ENCODE results near the gene IER5L.

The IER5L gene
- 8.6 to 29.9 (median 17.4) reads per million in 4 experiments for total RNA-seq

GRCh38 chr9:129177791-129178567, at the start of gene IER5L:
Gene IER5L (minus strand): TSS chr9:129178261. CDS start chr9:129178052, 209 bp downstream.
- peak; percentile 92 for DNase-seq

GRCh38 chr9:129227843-129228189, 49.8 kb upstream of the IER5L start:
- DNase-seq, result no peak

- peak; percentile 11 for DNase-seq
Observed at GRCh38 chr9:129225815-129226214, 47.8 kb upstream of the IER5L start.

- no peak for DNase-seq
Observed at GRCh38 chr9:129225490-129225778, 47.4 kb upstream of the IER5L start.

- no peak for DNase-seq
Observed at GRCh38 chr9:129224618-129225489, 46.8 kb upstream of the IER5L start.

- no peak for DNase-seq
Observed at GRCh38 chr9:129223551-129224208, 45.6 kb upstream of the IER5L start.

GRCh38 chr9:129222819-129223218, 44.8 kb upstream of the IER5L start:
- DNase-seq, result no peak

- DNase-seq, result no peak
Observed at GRCh38 chr9:129221979-129222635, 44.0 kb upstream of the IER5L start.

GRCh38 chr9:129221233-129221632, 43.2 kb upstream of the IER5L start:
- no peak for DNase-seq

GRCh38 chr9:129220771-129221170, 42.7 kb upstream of the IER5L start:
- DNase-seq, result no peak

- no peak for DNase-seq
Observed at GRCh38 chr9:129218918-129219317, 40.9 kb upstream of the IER5L start.

- DNase-seq, result no peak
Observed at GRCh38 chr9:129218272-129218625, 40.2 kb upstream of the IER5L start.

GRCh38 chr9:129213551-129213950, 35.5 kb upstream of the IER5L start:
- no peak for DNase-seq

GRCh38 chr9:129211686-129212085, 33.6 kb upstream of the IER5L start:
- no peak for DNase-seq

- no peak for DNase-seq
Observed at GRCh38 chr9:129210125-129210524, 32.1 kb upstream of the IER5L start.

GRCh38 chr9:129209580-129209979, 31.5 kb upstream of the IER5L start:
- no peak for DNase-seq

- no peak for DNase-seq
Observed at GRCh38 chr9:129209109-129209508, 31.0 kb upstream of the IER5L start.

- peak; percentile 43 for DNase-seq
Observed at GRCh38 chr9:129208207-129209032, 30.4 kb upstream of the IER5L start.

- DNase-seq, result peak; percentile 17
Observed at GRCh38 chr9:129206905-129207304, 28.8 kb upstream of the IER5L start.

GRCh38 chr9:129206401-129206800, 28.3 kb upstream of the IER5L start:
- DNase-seq, result no peak

- DNase-seq, result no peak
Observed at GRCh38 chr9:129204840-129205239, 26.8 kb upstream of the IER5L start.

GRCh38 chr9:129203556-129203909, 25.5 kb upstream of the IER5L start:
- DNase-seq, result no peak

Measured in effector CD8-positive, alpha-beta T cell (primary cell).